Duodenal mucosa (tissue), 2 donors: ENCODE data around the gene DTHD1.

ENCODE experiments used
- H3K27ac ChIP-seq: one replicate; pipeline ENCODE4 v1.7.0; 2013; ENCODE audit warnings: low read depth, low read length
- H3K27me3 ChIP-seq, 2 donors: one replicate each; pipeline ENCODE4 v1.7.0; 2013; ENCODE audit warnings: low read length in 2 of 2, control low read depth in 1 of 2; ENCODE audit not compliant: insufficient read depth in 2 of 2, control insufficient read depth in 1 of 2
- H3K36me3 ChIP-seq, 2 donors: one replicate each; pipeline ENCODE4 v1.7.0; 2013; ENCODE audit warnings: low read length in 2 of 2, control low read depth in 1 of 2; ENCODE audit not compliant: insufficient read depth in 2 of 2, control insufficient read depth in 1 of 2
- H3K4me1 ChIP-seq, 2 donors: one replicate each; pipeline ENCODE4 v1.7.0; 2013; ENCODE audit warnings: low read length in 2 of 2, control low read depth in 1 of 2; ENCODE audit not compliant: insufficient read depth in 2 of 2, control insufficient read depth in 1 of 2
- H3K4me3 ChIP-seq, 2 donors: one replicate each; pipeline ENCODE4 v1.7.0; 2013; ENCODE audit warnings: low read length in 2 of 2, low read depth in 1 of 2
- H3K9ac ChIP-seq, 2 donors: one replicate each; pipeline ENCODE4 v1.7.0; 2013; ENCODE audit warnings: low read length in 2 of 2, low read depth in 1 of 2
- H3K9me3 ChIP-seq, 2 donors: one replicate each; pipeline ENCODE4 v1.7.0; 2013; ENCODE audit warnings: low read length in 2 of 2, control low read depth in 1 of 2; ENCODE audit not compliant: control insufficient read depth in 1 of 2

The DTHD1 gene

DNA sequence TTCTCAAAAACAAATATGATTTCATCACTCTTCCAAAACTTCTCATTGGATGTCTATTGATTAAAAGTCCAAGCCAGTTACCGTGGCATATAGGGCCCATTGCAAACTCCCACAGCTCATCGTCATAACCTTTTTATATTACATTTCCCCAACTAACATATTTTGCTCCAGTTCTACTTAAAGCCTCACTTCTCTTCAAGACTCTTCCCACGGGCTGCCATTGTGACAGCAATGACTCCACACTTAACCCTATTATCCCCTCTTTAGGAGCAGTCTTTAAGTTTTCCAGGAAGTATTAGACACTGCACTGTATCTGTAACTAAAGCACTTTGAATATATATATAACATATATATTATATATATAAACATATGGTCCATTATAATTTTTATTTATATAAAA is 44.5 kb downstream of the DTHD1 start:
- Histone ChIP-seq H3K4me3 (no peak overlapping the region), H3K4me1 (peaks cover 0 to 8% of the 10 kb centered on the region in 2 donors), H3K27ac (no peak overlapping the region), H3K9ac (no peak overlapping the region), H3K9me3 (no peaks in the 10 kb centered on the region), H3K27me3 (no peaks in the 10 kb centered on the region), H3K36me3 (no peaks in the 10 kb centered on the region)

GRCh38 chr4:36326476-36327029 is 45.1 kb downstream of the DTHD1 start:
- no peak overlapping the region for H3K9ac ChIP-seq
- H3K27me3 ChIP-seq = no peaks in the 10 kb centered on the region
- H3K4me1 ChIP-seq = peaks cover 0 to 8% of the 10 kb centered on the region in 2 donors
- no peak overlapping the region for H3K27ac ChIP-seq
- H3K9me3 ChIP-seq = no peaks in the 10 kb centered on the region
- H3K36me3 ChIP-seq = no peaks in the 10 kb centered on the region
- H3K4me3 ChIP-seq = no peak overlapping the region

- Histone ChIP-seq H3K4me3 (no peak overlapping the region), H3K9me3 (no peaks in the 10 kb centered on the region), H3K4me1 (peaks cover 0 to 8% of the 10 kb centered on the region in 2 donors), H3K9ac (no peak overlapping the region), H3K27me3 (no peaks in the 10 kb centered on the region), H3K36me3 (no peaks in the 10 kb centered on the region), H3K27ac (no peak overlapping the region)
These were observed 46.0 kb downstream of the DTHD1 start for GRCh38 chr4:36327400-36327799.

DNA sequence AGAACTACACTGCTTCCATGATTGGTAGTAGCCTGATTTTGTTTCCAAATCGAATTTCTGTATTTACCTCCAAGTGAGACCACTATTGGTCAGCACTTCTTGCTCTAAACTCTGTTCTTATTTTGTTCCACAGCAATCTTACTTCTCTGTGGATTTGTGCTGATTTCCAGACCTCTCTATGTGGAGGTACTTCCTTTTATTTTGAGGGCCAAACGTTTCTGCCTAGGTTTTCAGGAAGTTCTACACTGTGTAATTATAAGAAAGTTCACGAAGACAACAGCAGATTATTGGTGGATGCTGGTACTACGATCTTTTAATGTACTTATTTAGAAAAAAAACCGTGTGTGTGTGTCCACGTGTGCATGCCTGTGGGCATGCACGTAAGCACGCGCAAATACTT is 46.7 kb downstream of the DTHD1 start:
- Histone ChIP-seq H3K4me3 (no peak overlapping the region), H3K27ac (no peak overlapping the region), H3K9me3 (no peaks in the 10 kb centered on the region), H3K4me1 (peaks cover 0 to 8% of the 10 kb centered on the region in 2 donors), H3K36me3 (no peaks in the 10 kb centered on the region), H3K9ac (no peak overlapping the region), H3K27me3 (no peaks in the 10 kb centered on the region)

GRCh38 chr4:36329228-36329627 is 47.8 kb downstream of the DTHD1 start:
- Histone ChIP-seq H3K36me3 (no peaks in the 10 kb centered on the region), H3K9ac (no peak overlapping the region), H3K27ac (no peak overlapping the region), H3K4me3 (no peak overlapping the region), H3K9me3 (no peaks in the 10 kb centered on the region), H3K4me1 (peaks cover 0 to 8% of the 10 kb centered on the region in 2 donors), H3K27me3 (no peaks in the 10 kb centered on the region)

GRCh38 chr4:36330796-36331195 is 49.4 kb downstream of the DTHD1 start:
- H3K27me3 ChIP-seq = no peaks in the 10 kb centered on the region
- H3K4me1 ChIP-seq = peaks cover 0 to 8% of the 10 kb centered on the region in 2 donors
- no peak overlapping the region for H3K27ac ChIP-seq
- H3K4me3 ChIP-seq = no peak overlapping the region
- H3K9me3 ChIP-seq = no peaks in the 10 kb centered on the region
- H3K9ac ChIP-seq = no peak overlapping the region
- H3K36me3 ChIP-seq = no peaks in the 10 kb centered on the region

DNA sequence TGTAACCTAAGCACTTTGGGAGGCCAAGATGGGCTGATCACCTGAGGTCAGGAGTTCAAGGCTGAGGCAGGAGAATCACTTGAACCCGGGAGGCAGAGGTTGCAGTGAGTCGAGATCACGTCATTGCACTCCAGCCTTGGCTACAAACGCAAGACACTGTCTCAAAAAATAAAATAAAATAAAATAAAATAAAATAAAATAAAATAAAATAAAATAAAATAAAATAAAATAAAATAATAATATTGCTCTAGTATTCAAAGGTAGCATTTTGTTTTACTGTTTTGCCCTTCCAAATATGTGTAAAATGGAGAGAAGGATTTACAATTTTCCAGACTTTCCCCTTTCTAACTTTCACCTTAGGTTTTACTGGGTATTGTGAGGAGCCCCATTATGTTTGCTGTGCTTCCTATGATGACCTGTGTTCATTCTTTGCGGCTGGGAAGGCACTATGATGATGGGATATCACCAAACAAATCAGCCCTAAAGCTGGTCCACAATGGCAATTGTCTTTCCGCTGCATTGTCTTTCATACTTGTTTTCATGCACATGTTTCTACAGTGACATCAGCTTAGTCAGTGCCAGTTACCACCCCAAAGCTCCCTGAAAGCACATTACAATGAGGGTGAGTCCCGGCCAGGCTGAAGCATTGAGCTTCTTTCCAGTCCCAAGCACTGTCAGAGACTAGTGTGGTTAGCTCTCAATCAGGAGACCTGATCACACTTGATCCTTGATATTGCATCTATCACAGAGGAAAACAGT is 50.8 kb downstream of the DTHD1 start:
- H3K36me3 ChIP-seq = no peaks in the 10 kb centered on the region
- H3K9ac ChIP-seq = no peak overlapping the region
- no peak overlapping the region for H3K4me3 ChIP-seq
- no peak overlapping the region for H3K27ac ChIP-seq
- H3K27me3 ChIP-seq = no peaks in the 10 kb centered on the region
- H3K4me1 ChIP-seq = peaks cover 0 to 8% of the 10 kb centered on the region in 2 donors
- H3K9me3 ChIP-seq = no peaks in the 10 kb centered on the region

- H3K9me3 ChIP-seq = no peaks in the 10 kb centered on the region
- H3K27me3 ChIP-seq = no peaks in the 10 kb centered on the region
- H3K4me3 ChIP-seq = no peak overlapping the region
- no peak overlapping the region for H3K9ac ChIP-seq
- H3K27ac ChIP-seq = no peak overlapping the region
- no peaks in the 10 kb centered on the region for H3K36me3 ChIP-seq
- peaks cover 0 to 9% of the 10 kb centered on the region in 2 donors for H3K4me1 ChIP-seq
These were observed 51.3 kb downstream of the DTHD1 start for GRCh38 chr4:36332782-36333131.

- Histone ChIP-seq H3K9ac (no peak overlapping the region), H3K27me3 (no peaks in the 10 kb centered on the region), H3K27ac (no peak overlapping the region), H3K4me1 (peaks cover under 1 to 15% of the 10 kb centered on the region in 2 donors), H3K9me3 (no peaks in the 10 kb centered on the region), H3K36me3 (no peaks in the 10 kb centered on the region), H3K4me3 (no peak overlapping the region)
These were observed 52.0 kb downstream of the DTHD1 start for GRCh38 chr4:36333303-36333877.

DNA sequence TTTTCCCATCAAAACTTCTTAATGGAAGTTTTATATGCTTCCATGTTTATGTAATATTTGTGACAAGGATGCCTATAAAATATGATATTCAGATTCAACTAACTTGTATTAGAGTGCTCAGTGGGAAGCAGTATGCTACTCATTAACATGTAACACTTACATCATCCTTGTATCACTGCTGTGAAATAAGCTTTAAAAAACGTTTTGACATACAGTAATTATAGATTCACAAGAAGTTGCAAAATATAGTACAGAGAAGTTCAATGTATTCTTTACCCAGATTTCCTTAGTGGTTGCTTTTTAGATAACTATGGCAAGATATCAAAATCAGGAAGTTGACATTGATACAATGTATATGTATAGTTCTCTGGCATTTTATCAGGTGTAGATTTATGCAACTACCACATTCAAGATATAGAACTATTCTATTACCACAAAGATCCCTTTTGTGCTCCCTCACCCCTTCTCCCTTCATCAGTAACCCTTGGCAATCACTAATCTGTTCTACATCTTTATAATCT is 56.3 kb downstream of the DTHD1 start:
- Histone ChIP-seq H3K9me3 (no peaks in the 10 kb centered on the region), H3K27ac (no peak overlapping the region), H3K4me1 (peaks cover 4 to 11% of the 10 kb centered on the region in 2 donors), H3K4me3 (no peak overlapping the region), H3K9ac (no peak overlapping the region), H3K36me3 (no peaks in the 10 kb centered on the region), H3K27me3 (no peaks in the 10 kb centered on the region)
